HEK293T (cell line): ENCODE measurements around the gene KDELR1.

Source experiments
- CTCF ChIA-PET: fragments of 350-600 bp; formaldehyde crosslinking; extraction: SDS; loops from one replicate; lab custom pipeline; 2021; ENCODE audit warnings: antibody characterized with exemption, inconsistent platforms; lab: Yijun Ruan, JAX
- POLR2A ChIA-PET: fragments of 350-600 bp; formaldehyde crosslinking; extraction: SDS; loops from one replicate; lab custom pipeline; 2020; ENCODE audit warnings: antibody characterized with exemption, inconsistent platforms; lab: Yijun Ruan, JAX
- DNase-seq: peaks from one replicate; pipeline ENCODE4 v3.0.0; 2012; ENCODE audit warnings: mixed read lengths; ENCODE audit errors: extremely low spot score
- ARNT ChIP-seq: fragments of 450-650 bp; IDR thresholded peaks from 2 replicates; pipeline ENCODE4 v1.6.1; 2017; ENCODE audit warnings: mild to moderate bottlenecking
- BHLHE40 ChIP-seq: fragments of 450-650 bp; IDR thresholded peaks from 2 replicates; pipeline ENCODE4 v1.6.1; 2016; ENCODE audit warnings: mild to moderate bottlenecking, moderate library complexity, borderline replicate concordance
- CTBP1 ChIP-seq: fragments of 450-650 bp; IDR thresholded peaks from 2 replicates; pipeline ENCODE4 v1.6.1; 2016; ENCODE audit warnings: borderline replicate concordance
- ELF4 ChIP-seq: fragments of 450-650 bp; IDR thresholded peaks from 2 replicates; pipeline ENCODE4 v1.6.1; 2017; ENCODE audit warnings: antibody characterized with exemption
- FOXA1 ChIP-seq: fragments of 450-650 bp; IDR thresholded peaks from 2 replicates; pipeline ENCODE4 v1.6.1; 2016; ENCODE audit warnings: mild to moderate bottlenecking
- FOXK2 ChIP-seq: fragments of 450-650 bp; IDR thresholded peaks from 2 replicates; pipeline ENCODE4 v1.6.1; 2016; ENCODE audit warnings: mild to moderate bottlenecking
- FOXM1 ChIP-seq: fragments of 450-650 bp; IDR thresholded peaks from 2 replicates; pipeline ENCODE4 v1.6.1; 2017; ENCODE audit warnings: mild to moderate bottlenecking, borderline replicate concordance
- HDGF ChIP-seq: fragments of 450-650 bp; IDR thresholded peaks from 2 replicates; pipeline ENCODE4 v1.6.1; 2017; ENCODE audit warnings: antibody characterized with exemption, borderline replicate concordance
- L3MBTL2 ChIP-seq: fragments of 450-650 bp; conservative IDR thresholded peaks from 2 replicates; pipeline ENCODE4 v1.6.1; 2016; ENCODE audit warnings: mild to moderate bottlenecking
- LEF1 ChIP-seq: fragments of 450-650 bp; IDR thresholded peaks from 2 replicates; pipeline ENCODE4 v1.6.1; 2017; ENCODE audit warnings: mild to moderate bottlenecking, borderline replicate concordance
- NFRKB ChIP-seq: fragments of 450-650 bp; IDR thresholded peaks from 2 replicates; pipeline ENCODE4 v1.6.1; 2016; ENCODE audit warnings: mild to moderate bottlenecking, moderate library complexity
- PKNOX1 ChIP-seq: fragments of 450-650 bp; IDR thresholded peaks from 2 replicates; pipeline ENCODE4 v1.6.1; 2016
- SP1 ChIP-seq: fragments of 450-650 bp; IDR thresholded peaks from 2 replicates; pipeline ENCODE4 v1.6.1; 2017
- SUZ12 ChIP-seq: fragments of 450-650 bp; IDR thresholded peaks from 2 replicates; pipeline ENCODE4 v1.6.1; 2016; ENCODE audit warnings: mild to moderate bottlenecking
- TARDBP ChIP-seq: fragments of 450-650 bp; IDR thresholded peaks from 2 replicates; pipeline ENCODE4 v1.6.1; 2016
- ZNF384 ChIP-seq: fragments of 450-650 bp; IDR thresholded peaks from 2 replicates; pipeline ENCODE4 v1.6.1; 2016

Gene KDELR1

GRCh38 chr19:48351341-48351752, 40.0 kb downstream of the KDELR1 start:
- POLR2A ChIA-PET = interaction anchor here (1.1 kb wide), 1 partner anchor 13 kb away, joined by 3 read pairs; the partner anchor contains the start of genes SYNGR4 and TMEM143
- TF ChIP-seq LEF1 (no peak), ARNT (no peak), FOXM1 (peak; percentile 74; the same call in 1 of the 2 replicates), ELF4 (no peak), PKNOX1 (no peak), TARDBP (no peak), FOXK2 (no peak), SP1 (no peak)
- CTCF ChIA-PET = interaction anchor here (0.5 to 1.2 kb wide), 3 partner anchors 7 to 39 kb away, joined by 3 read pairs; no protein-coding TSS in a partner anchor
- DNase-seq = peak; percentile 83

GRCh38 chr19:48350856-48351255, 40.5 kb downstream of the KDELR1 start:
- POLR2A ChIA-PET = interaction anchor here (1.1 kb wide), 1 partner anchor 13 kb away, joined by 3 read pairs; the partner anchor contains the start of genes SYNGR4 and TMEM143
- DNase-seq = no peak
- CTCF ChIA-PET = interaction anchor here (0.7 to 1.2 kb wide), 2 partner anchors 7 to 40 kb away, joined by 3 read pairs; no protein-coding TSS in a partner anchor
- TF ChIP-seq L3MBTL2 (no peak), TARDBP (no peak), SUZ12 (no peak), NFRKB (no peak), CTBP1 (no peak), ELF4 (no peak)

- ChIA-PET POLR2A (no interaction called here), CTCF (no interaction called here)
- TF ChIP-seq L3MBTL2 (no peak), SP1 (no peak), HDGF (no peak), FOXA1 (no peak), LEF1 (no peak), SUZ12 (no peak), PKNOX1 (no peak), NFRKB (no peak), FOXM1 (no peak)
- no peak for DNase-seq
Measured at GRCh38 chr19:48348737-48349136, 42.6 kb downstream of the KDELR1 start.

GRCh38 chr19:48348045-48348444, 43.3 kb downstream of the KDELR1 start:
- no peak for TF ChIP-seq FOXK2
- TF ChIP-seq FOXM1 = no peak
- no peak for TF ChIP-seq LEF1
- TF ChIP-seq SUZ12 = no peak
- TF ChIP-seq SP1 = no peak
- TF ChIP-seq BHLHE40 = no peak
- no peak for TF ChIP-seq ZNF384
- TF ChIP-seq L3MBTL2 = no peak
- CTCF ChIA-PET = interaction anchor here (0.6 to 1.2 kb wide), 3 partner anchors 23 to 103 kb away, joined by 3 read pairs; no protein-coding TSS in a partner anchor

GRCh38 chr19:48346191-48346590, 45.2 kb downstream of the KDELR1 start:
- POLR2A ChIA-PET = no interaction called here
- TF ChIP-seq LEF1 = no peak
- TF ChIP-seq FOXM1 = no peak
- no peak for TF ChIP-seq SUZ12
- no peak for TF ChIP-seq PKNOX1
- TF ChIP-seq ARNT = no peak
- TF ChIP-seq BHLHE40 = no peak
- TF ChIP-seq FOXK2 = no peak
- no peak for TF ChIP-seq FOXA1
- no peak for TF ChIP-seq NFRKB
- no peak for TF ChIP-seq SP1
- TF ChIP-seq HDGF = no peak
- TF ChIP-seq ELF4 = no peak
- no peak for TF ChIP-seq TARDBP
- TF ChIP-seq CTBP1 = no peak
- TF ChIP-seq L3MBTL2 = no peak
- no peak for TF ChIP-seq ZNF384

More at GRCh38 chr19:48348045-48348444, 43.3 kb downstream of the KDELR1 start:
- POLR2A ChIA-PET = no interaction called here
- DNase-seq = no peak

GRCh38 chr19:48344892-48345291, 46.5 kb downstream of the KDELR1 start:
- TF ChIP-seq TARDBP = no peak
- CTCF ChIA-PET = interaction anchor here (1.9 kb wide), 1 partner anchor 11 kb away, joined by 6 read pairs; no protein-coding TSS in a partner anchor
- peak; percentile 50 for DNase-seq
- POLR2A ChIA-PET = interaction anchor here (1.2 kb wide), 1 partner anchor 19 kb away, joined by 5 read pairs; the partner anchor contains the start of genes SYNGR4 and TMEM143

More at GRCh38 chr19:48346191-48346590, 45.2 kb downstream of the KDELR1 start:
- DNase-seq = no peak
- CTCF ChIA-PET = interaction anchor here (0.6 kb wide), 1 partner anchor 80 kb away, joined by 6 read pairs; no protein-coding TSS in a partner anchor
